Measurements from ENCODE around the gene SP140.
"Not testable (repeated sequence)": the region's sequence is repeated elsewhere in the genome, so short reads cannot be mapped to it uniquely, and the experiment has no call there.

The SP140 gene

GRCh38 chr2:230327418-230328154 lies 102.0 kb downstream of the SP140 start:
- DNase-seq: no peak

GRCh38 chr2:230328155-230328458 lies 102.6 kb downstream of the SP140 start:
- no peak for DNase-seq

- DNase-seq: no peak
Observed at GRCh38 chr2:230329946-230330605, 104.5 kb downstream of the SP140 start.

- no peak for DNase-seq
Observed at GRCh38 chr2:230330725-230331124, 105.2 kb downstream of the SP140 start.

GRCh38 chr2:230335461-230335863 lies 109.9 kb downstream of the SP140 start:
- no peak for DNase-seq

- no peak for DNase-seq
Observed at GRCh38 chr2:230335864-230336506, 110.4 kb downstream of the SP140 start.

GRCh38 chr2:230341936-230342528 lies 116.5 kb downstream of the SP140 start:
- DNase-seq: peak; percentile 26

GRCh38 chr2:230343041-230343624 lies 117.6 kb downstream of the SP140 start:
- not testable (repeated sequence) for DNase-seq

GRCh38 chr2:230343747-230344146 lies 118.2 kb downstream of the SP140 start:
- DNase-seq: no peak

GRCh38 chr2:230346465-230346864 lies 120.9 kb downstream of the SP140 start:
- no peak for DNase-seq

GRCh38 chr2:230346921-230347533 lies 121.5 kb downstream of the SP140 start:
- DNase-seq: no peak

GRCh38 chr2:230347659-230348305 lies 122.2 kb downstream of the SP140 start:
- DNase-seq: peak; percentile 47

- DNase-seq: no peak
Observed at GRCh38 chr2:230348787-230349186, 123.3 kb downstream of the SP140 start.

GRCh38 chr2:230356084-230356483 lies 130.5 kb downstream of the SP140 start:
- DNase-seq: no peak

- DNase-seq: no peak
Observed at GRCh38 chr2:230358305-230358704, 132.8 kb downstream of the SP140 start.

GRCh38 chr2:230360028-230360427 lies 134.5 kb downstream of the SP140 start:
- DNase-seq: no peak

- no peak for DNase-seq
Observed at GRCh38 chr2:230362030-230362691, 136.6 kb downstream of the SP140 start.

Data from activated naive CD4-positive, alpha-beta T cell treated with Interleukin-2 at 50 U/mL for 16 hours (primary cell).